Memory B cell (primary cell): ENCODE results near the gene PET100.

Source experiments
- ATAC-seq: fragments of 150-1000 bp; cut with Tn5 transposase; 2 replicates; pipeline ENCODE4 v1.10.0; 2021; ENCODE audit warnings: low read depth, mild to moderate bottlenecking, moderate library complexity
- DNase-seq, 2 donors: peaks; one replicate each; pipeline ENCODE4 v3.0.0; 2022; ENCODE audit warnings: low spot score in 2 of 2
- H3K27ac Mint-ChIP-seq: one replicate; pipeline ENCODE4 v1.8.0; 2022; ENCODE audit warnings: mild to moderate bottlenecking, moderate library complexity, mixed read lengths
- H3K27me3 Mint-ChIP-seq: one replicate; pipeline ENCODE4 v1.8.0; 2022; ENCODE audit warnings: mixed read lengths
- H3K36me3 Mint-ChIP-seq: one replicate; pipeline ENCODE4 v1.8.0; 2022; ENCODE audit warnings: mild to moderate bottlenecking, mixed read lengths
- H3K4me1 Mint-ChIP-seq: one replicate; pipeline ENCODE4 v1.8.0; 2022; ENCODE audit warnings: mixed read lengths
- H3K4me3 Mint-ChIP-seq: one replicate; pipeline ENCODE4 v1.8.0; 2022; ENCODE audit warnings: mild to moderate bottlenecking, moderate library complexity, mixed read lengths
- H3K9me3 Mint-ChIP-seq: one replicate; pipeline ENCODE4 v1.8.0; 2022; ENCODE audit warnings: mixed read lengths

PET100 gene

DNA sequence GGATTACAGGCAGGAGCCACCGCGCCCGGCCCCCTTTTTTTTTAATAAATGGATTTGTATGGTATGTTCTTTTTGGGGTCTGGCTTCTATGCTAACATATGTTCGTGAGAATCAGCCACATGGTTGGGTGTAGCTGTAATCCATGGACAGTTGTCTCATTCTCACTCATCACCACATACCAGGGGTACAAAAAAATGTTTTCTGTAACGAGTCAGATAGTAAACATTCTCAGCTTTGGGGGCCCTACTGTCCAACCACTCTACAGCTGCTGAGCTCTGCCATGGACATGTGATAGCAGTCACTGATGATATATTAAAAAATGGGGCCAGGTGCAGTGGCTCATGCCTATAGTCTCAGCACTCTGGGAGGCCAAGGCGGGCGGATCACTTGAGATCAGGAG, 34.1 kb downstream of the PET100 start:
- DNase-seq (no peak), ATAC-seq (no peak)
- no peaks in the 10 kb centered on the region for H3K4me1 Mint-ChIP-seq
- no peak overlapping the region for H3K27ac Mint-ChIP-seq
- peaks cover 7% of the 10 kb centered on the region for H3K27me3 Mint-ChIP-seq
- no peaks in the 10 kb centered on the region for H3K9me3 Mint-ChIP-seq
- no peak overlapping the region for H3K4me3 Mint-ChIP-seq
- H3K36me3 Mint-ChIP-seq, result no peaks in the 10 kb centered on the region

DNA sequence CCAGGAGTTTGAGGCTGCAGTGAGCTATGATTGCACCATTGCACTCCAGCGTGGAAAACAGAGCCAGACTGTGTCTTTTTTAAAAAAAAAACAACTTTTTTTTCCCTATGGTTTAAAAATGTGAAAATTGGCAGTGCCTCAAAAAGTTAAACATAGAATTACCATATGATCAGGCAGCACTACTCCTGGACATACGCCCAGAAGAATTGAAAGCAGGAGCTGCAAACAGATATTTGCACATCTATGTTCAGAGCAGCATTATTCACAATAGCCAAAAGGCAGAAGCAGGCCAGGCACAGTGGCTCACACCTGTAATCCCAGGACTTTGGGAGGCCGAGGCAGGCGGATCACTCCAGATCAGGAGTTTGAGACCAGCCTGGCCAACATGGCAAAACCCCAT, 35.5 kb downstream of the PET100 start:
- Mint-ChIP-seq H3K27ac (no peak overlapping the region), H3K4me1 (peaks cover 4% of the 10 kb centered on the region), H3K27me3 (peaks cover 13% of the 10 kb centered on the region), H3K4me3 (no peak overlapping the region), H3K9me3 (no peaks in the 10 kb centered on the region), H3K36me3 (no peaks in the 10 kb centered on the region)
- DNase-seq, result no peak
- no peak for ATAC-seq

DNA sequence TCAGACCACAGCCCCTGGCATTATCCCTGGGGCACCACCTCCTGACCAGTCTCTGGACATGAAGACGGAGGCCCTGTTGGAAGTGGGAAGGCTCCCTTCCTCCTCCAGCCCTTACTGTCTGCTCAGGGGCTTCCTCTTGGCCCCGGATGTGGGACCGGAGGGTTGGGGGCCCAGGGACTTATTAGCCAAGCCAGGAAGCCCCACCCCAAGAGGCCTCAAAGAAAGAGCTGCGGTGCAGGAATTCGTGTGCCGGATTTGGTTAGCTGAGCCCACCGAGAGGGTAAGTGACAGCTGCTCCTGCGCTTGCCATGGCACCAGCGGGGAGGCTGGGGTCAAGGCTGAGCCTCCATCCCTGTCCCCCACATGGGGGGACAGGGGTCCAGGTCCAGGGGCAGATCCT, 39.2 kb downstream of the PET100 start, which contains the start of gene RETN:
Gene RETN (plus strand): TSS at position 208 of the 400 bp plus-strand sequence. CDS start 278 bp downstream, outside the sequence.
- H3K27me3 Mint-ChIP-seq, result peaks cover 30% of the 10 kb centered on the region
- DNase-seq (no peak), ATAC-seq (no peak)
- H3K4me1 Mint-ChIP-seq, result peaks cover 12% of the 10 kb centered on the region
- no peak within 1 kb of the TSS for H3K27ac Mint-ChIP-seq
- no peaks in the 10 kb centered on the region for H3K36me3 Mint-ChIP-seq
- no peaks in the 10 kb centered on the region for H3K9me3 Mint-ChIP-seq
- peak within 1 kb of the TSS; percentile 9 for H3K4me3 Mint-ChIP-seq

DNA sequence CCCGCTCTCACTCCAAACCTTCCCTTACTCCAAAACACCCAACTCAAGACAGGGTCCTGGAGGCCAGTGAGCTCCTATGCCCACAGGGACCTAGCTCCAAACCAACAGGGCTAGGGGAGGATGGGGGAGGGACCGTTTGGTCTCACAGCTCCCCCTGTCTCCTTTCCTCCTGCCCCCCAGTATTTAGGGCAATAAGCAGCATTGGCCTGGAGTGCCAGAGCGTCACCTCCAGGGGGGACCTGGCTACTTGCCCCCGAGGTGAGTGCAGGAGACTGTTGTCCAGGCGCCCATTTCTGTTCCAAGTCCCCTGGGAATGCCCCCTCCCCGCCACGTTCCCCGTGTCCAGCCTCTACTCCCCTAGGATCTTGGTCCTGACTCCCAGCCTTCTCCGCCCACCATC, 40.0 kb downstream of the PET100 start:
- no peak for ATAC-seq
- H3K36me3 Mint-ChIP-seq, result no peaks in the 10 kb centered on the region
- H3K4me3 Mint-ChIP-seq, result no peak overlapping the region
- H3K27me3 Mint-ChIP-seq, result peaks cover 32% of the 10 kb centered on the region
- no peak overlapping the region for H3K27ac Mint-ChIP-seq
- peaks cover 2% of the 10 kb centered on the region for H3K9me3 Mint-ChIP-seq
- DNase-seq, result no peak
- H3K4me1 Mint-ChIP-seq, result peaks cover 14% of the 10 kb centered on the region

DNA sequence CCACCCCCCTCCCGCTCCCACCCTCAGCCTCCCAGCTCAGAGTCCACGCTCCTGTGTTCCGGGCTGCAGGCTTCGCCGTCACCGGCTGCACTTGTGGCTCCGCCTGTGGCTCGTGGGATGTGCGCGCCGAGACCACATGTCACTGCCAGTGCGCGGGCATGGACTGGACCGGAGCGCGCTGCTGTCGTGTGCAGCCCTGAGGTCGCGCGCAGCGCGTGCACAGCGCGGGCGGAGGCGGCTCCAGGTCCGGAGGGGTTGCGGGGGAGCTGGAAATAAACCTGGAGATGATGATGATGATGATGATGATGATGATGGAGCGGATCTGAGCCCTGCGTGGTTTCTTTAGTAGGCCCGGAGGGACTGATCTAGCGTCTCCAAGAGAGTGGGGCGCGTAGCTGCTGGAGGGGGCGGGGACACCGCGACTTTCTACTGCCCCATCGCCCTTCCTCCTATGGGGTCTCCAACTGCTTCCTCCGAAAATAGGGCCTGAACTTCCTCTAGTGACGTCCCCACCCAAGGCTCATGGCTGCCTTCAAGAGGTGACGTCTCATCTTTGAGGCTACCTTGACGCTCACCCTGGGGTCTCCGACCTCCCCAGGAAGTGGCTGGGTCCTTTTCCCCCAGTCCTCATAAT, 40.7 kb downstream of the PET100 start:
- no peak overlapping the region for H3K27ac Mint-ChIP-seq
- no peak for DNase-seq

DNA sequence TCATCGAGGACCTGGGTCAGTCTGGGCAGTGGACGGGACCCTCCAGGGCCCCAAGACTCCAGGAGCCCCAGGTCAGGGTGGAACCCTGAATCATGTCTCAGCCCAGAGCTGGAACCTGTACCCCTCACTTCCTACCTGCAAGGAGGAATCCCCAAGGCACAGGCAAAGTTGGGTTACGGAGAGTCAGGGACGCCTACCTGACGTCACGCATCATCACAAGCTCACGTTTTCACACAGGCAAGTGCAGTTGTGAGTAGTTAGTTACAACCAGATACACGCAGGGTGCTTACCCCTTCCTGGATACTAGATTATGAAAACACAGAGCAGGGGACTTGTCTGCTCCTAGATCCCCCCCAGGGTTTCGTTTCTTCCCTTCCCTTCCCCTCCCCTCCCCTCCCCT, 41.2 kb downstream of the PET100 start:
- Mint-ChIP-seq H3K9me3 (peaks cover 2% of the 10 kb centered on the region), H3K27me3 (peaks cover 32% of the 10 kb centered on the region), H3K4me3 (peak overlapping the region; percentile 72), H3K36me3 (no peaks in the 10 kb centered on the region), H3K4me1 (peaks cover 16% of the 10 kb centered on the region), H3K27ac (no peak overlapping the region)
- ATAC-seq (peak; percentile 40), DNase-seq (no peak)

More for the DNA sequence above, 40.7 kb downstream of the PET100 start:
- peaks cover 32% of the 10 kb centered on the region for H3K27me3 Mint-ChIP-seq
- peak; percentile 67 for ATAC-seq
- H3K4me3 Mint-ChIP-seq, result peak overlapping the region; percentile 72
- peaks cover 2% of the 10 kb centered on the region for H3K9me3 Mint-ChIP-seq
- H3K36me3 Mint-ChIP-seq, result no peaks in the 10 kb centered on the region
- H3K4me1 Mint-ChIP-seq, result peaks cover 14% of the 10 kb centered on the region

DNA sequence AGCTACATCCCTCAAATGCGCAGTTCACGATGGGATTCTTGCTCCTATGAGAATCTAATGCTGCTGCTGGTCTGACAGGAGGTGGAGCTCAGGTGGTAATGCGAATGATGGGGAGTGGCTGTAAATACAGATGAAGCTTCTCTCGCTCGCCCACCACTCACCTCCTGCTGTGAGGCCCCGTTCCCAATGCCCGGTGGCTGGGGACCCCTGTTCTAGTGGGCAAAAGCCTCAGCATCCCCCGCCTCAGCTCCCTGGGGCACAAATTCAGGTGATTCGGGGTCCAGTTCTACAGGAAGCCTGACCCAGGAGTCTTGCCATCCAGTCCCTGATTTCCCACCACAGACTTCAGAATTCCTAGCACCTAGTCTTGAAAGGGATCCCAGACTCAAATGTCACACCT, 42.9 kb downstream of the PET100 start:
- Mint-ChIP-seq H3K27ac (no peak overlapping the region), H3K4me1 (peaks cover 30% of the 10 kb centered on the region), H3K9me3 (peaks cover 2% of the 10 kb centered on the region), H3K4me3 (no peak overlapping the region), H3K27me3 (peaks cover 34% of the 10 kb centered on the region), H3K36me3 (no peaks in the 10 kb centered on the region)
- no peak for ATAC-seq
- no peak for DNase-seq

DNA sequence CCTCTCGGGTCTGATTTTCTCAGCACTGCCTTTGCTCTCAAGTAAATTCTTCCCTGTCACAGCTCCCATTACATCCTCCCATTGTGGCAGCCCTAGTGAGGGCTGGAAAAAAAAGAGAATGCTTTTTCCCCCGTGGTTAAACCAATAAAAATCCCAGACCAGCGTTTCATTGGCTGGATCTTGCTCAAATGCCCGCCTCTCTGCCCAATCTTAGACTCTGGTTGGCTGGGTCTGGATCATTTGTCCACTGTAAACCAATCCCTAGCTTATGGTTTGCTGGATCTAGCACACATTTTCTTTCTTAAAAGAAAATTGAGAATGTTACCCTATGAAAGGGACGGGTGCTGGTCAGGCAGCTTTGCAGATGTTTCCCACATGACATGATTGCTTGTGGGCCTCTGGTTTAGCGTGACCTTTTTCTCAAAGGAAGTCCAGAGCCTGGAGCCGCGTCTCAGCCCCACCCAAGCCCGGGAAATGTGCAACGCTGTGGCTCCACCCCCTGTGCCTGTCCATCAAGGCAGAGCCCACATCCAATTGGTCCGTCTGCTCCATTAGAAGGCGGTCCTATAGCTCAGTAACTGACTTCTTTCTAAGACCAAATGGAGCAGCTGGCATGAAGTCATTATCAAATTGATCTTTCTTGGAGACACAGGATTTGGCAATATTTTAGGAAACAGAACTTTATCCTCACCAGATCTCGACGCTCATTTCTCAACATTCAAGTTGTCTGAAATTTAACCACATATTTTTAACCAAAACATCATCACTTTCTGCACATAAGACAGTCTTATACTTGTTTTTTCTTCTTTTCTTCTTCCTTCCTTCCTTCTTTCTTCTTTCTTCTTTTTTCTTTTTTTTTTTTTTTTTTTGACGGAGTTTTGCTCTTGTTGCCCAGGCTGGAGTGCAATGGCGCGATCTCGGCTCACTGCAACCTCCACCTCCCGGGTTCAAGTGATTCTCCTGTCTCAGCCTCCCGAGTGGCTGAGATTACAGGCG, 44.7 kb downstream of the PET100 start:
- peaks cover 2% of the 10 kb centered on the region for H3K9me3 Mint-ChIP-seq
- DNase-seq (no peak), ATAC-seq (no peak)
- peaks cover 39% of the 10 kb centered on the region for H3K4me1 Mint-ChIP-seq
- no peaks in the 10 kb centered on the region for H3K36me3 Mint-ChIP-seq
- H3K4me3 Mint-ChIP-seq, result no peak overlapping the region
- no peak overlapping the region for H3K27ac Mint-ChIP-seq
- H3K27me3 Mint-ChIP-seq, result peaks cover 40% of the 10 kb centered on the region

DNA sequence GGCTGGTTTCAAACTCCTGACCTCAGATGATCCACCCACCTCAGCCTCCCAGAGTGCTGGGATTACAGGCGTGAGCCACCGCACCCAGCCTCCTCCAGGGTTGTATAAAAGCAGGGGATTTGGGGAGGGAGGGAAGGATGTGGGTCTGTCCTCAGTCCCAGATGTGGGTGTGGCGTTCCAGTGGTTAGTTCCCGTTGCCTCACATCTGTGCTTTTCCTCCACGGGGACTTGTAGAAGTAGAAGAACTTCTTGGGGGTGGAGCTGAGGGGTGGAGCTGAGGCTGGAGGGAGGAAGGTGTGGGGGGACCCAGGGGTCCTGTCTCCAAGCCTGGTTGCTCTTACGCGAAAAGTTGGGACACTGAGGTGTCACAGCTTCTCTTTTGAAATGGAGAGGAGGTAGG, 46.8 kb downstream of the PET100 start:
- H3K4me1 Mint-ChIP-seq, result peaks cover 36% of the 10 kb centered on the region

DNA sequence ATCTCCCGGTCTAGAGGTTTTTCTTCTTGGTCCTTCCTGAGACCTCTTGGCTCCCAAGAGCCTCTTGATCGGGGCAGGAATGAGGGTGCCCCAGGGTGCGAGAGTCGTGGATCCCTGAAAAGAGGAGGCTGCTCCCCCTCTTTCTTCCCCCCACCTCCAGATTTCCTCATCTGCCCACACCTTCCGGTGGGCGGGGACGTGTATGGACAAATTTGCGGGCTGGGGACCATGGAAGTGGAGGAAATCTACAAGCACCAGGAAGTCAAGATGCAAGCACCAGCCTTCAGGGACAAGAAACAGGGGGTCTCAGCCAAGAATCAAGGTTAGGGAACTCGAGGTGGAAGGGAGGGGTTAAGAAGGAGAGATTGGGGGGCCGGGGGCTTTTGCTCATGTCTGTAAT, 47.3 kb downstream of the PET100 start, which contains the start of gene MCEMP1:
Gene MCEMP1 (plus strand): TSS at position 237 of the 400 bp plus-strand sequence. CDS start 31 bp downstream, at position 268.
- H3K27me3 Mint-ChIP-seq, result peaks cover 25% of the 10 kb centered on the region
- H3K4me3 Mint-ChIP-seq, result peak within 1 kb of the TSS; percentile 65
- peaks cover 3% of the 10 kb centered on the region for H3K36me3 Mint-ChIP-seq
- H3K9me3 Mint-ChIP-seq, result peaks cover 2% of the 10 kb centered on the region
- no peak for ATAC-seq
- peaks cover 40% of the 10 kb centered on the region for H3K4me1 Mint-ChIP-seq
- H3K27ac Mint-ChIP-seq, result peak within 1 kb of the TSS; percentile 12
- no peak for DNase-seq

More for the DNA sequence above, 46.8 kb downstream of the PET100 start:
- H3K27me3 Mint-ChIP-seq, result peaks cover 28% of the 10 kb centered on the region
- H3K9me3 Mint-ChIP-seq, result peaks cover 2% of the 10 kb centered on the region
- ATAC-seq (no peak), DNase-seq (no peak)
- H3K36me3 Mint-ChIP-seq, result no peaks in the 10 kb centered on the region
- H3K27ac Mint-ChIP-seq, result peak overlapping the region; percentile 12
- H3K4me3 Mint-ChIP-seq, result peak overlapping the region; percentile 65

DNA sequence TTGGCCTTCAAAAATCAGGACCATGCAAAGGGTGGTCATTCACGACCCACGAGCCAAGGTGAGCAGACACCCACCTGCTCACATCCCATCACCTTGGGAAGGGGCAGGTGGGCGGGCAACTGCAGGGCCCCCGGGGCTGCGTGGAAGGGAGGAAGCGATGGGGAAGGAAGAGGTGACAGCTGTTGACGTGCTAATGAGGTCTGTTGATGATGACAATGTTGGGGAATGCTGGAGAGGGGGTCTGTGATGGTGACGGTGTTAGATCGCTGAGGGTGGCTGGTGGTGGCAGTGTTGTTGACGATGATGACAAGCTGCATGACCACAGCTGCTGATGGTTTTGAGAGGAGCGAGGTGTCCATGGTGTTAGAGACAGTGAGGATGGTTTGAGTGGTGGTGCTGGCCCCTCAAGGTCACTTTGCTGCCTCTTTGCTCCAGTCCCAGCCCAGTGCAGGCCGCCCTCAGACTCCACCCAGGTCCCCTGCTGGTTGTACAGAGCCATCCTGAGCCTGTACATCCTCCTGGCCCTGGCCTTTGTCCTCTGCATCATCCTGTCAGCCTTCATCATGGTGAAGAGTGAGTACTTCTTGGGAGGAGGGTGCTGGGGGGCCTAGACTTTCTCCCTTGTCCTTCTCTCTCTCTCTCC, 48.2 kb downstream of the PET100 start:
- DNase-seq (no peak), ATAC-seq (no peak)
- H3K27ac Mint-ChIP-seq, result no peak overlapping the region
- H3K27me3 Mint-ChIP-seq, result peaks cover 24% of the 10 kb centered on the region
- peaks cover 7% of the 10 kb centered on the region for H3K36me3 Mint-ChIP-seq
- H3K9me3 Mint-ChIP-seq, result peaks cover 2% of the 10 kb centered on the region
- no peak overlapping the region for H3K4me3 Mint-ChIP-seq
- H3K4me1 Mint-ChIP-seq, result peaks cover 45% of the 10 kb centered on the region

DNA sequence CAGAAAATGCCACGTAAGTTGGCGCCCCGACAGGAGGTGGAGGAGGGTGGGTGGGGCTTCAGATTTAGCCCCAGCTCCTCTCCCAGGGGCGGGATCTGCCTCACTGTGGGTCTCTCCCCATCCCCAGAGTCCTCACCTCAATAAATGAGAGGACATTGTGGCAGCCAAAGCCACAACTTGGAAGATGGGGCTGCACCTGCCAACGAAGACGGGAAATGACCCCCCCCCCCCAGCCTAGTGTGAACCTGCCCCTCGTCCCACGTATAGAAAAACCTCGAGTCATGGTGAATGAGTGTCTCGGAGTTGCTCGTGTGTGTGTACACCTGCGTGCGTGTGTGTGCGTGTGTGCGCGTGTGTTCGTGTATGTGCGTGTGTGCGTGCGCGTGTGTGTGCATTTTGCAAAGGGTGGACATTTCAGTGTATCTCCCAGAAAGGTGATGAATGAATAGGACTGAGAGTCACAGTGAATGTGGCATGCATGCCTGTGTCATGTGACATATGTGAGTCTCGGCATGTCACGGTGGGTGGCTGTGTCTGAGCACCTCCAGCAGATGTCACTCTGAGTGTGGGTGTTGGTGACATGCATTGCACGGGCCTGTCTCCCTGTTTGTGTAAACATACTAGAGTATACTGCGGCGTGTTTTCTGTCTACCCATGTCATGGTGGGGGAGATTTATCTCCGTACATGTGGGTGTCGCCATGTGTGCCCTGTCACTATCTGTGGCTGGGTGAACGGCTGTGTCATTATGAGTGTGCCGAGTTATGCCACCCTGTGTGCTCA, 49.6 kb downstream of the PET100 start:
- peaks cover 46% of the 10 kb centered on the region for H3K4me1 Mint-ChIP-seq
- ATAC-seq, result peak; percentile 83
- peak overlapping the region; percentile 87 for H3K27ac Mint-ChIP-seq
- peak overlapping the region; percentile 75 for H3K4me3 Mint-ChIP-seq
- H3K36me3 Mint-ChIP-seq, result peaks cover 9% of the 10 kb centered on the region
- H3K9me3 Mint-ChIP-seq, result no peaks in the 10 kb centered on the region
- peak; percentile 68 to 76 for DNase-seq
- peaks cover 19% of the 10 kb centered on the region for H3K27me3 Mint-ChIP-seq
